Muscle layer of colon (tissue), 2 donors: Measurements from ENCODE around the gene SCG3.

Experiments used
- H3K27ac ChIP-seq: one replicate; pipeline ENCODE4 v1.7.0; 2013; ENCODE audit warnings: low read depth, mild to moderate bottlenecking, low read length, moderate library complexity
- H3K27me3 ChIP-seq, 2 donors: one replicate each; pipeline ENCODE4 v1.7.0; 2013; ENCODE audit warnings: low read length in 2 of 2, mild to moderate bottlenecking in 2 of 2; ENCODE audit not compliant: insufficient read depth in 2 of 2, control insufficient read depth in 1 of 2
- H3K36me3 ChIP-seq: one replicate; pipeline ENCODE4 v1.7.0; 2013; ENCODE audit warnings: mild to moderate bottlenecking, low read length; ENCODE audit not compliant: insufficient read depth
- H3K4me1 ChIP-seq: one replicate; pipeline ENCODE4 v1.7.0; 2013; ENCODE audit warnings: mild to moderate bottlenecking, low read length; ENCODE audit not compliant: insufficient read depth
- H3K4me3 ChIP-seq, 2 donors: one replicate each; pipeline ENCODE4 v1.7.0; 2013; ENCODE audit warnings: low read length in 2 of 2, low read depth in 1 of 2, mild to moderate bottlenecking in 1 of 2, moderate library complexity in 1 of 2
- H3K9ac ChIP-seq: one replicate; pipeline ENCODE4 v1.7.0; 2013; ENCODE audit warnings: low read length
- H3K9me3 ChIP-seq: one replicate; pipeline ENCODE4 v1.7.0; 2013; ENCODE audit warnings: mild to moderate bottlenecking, low read length
- donor health status: abdominal sarcoma.
- donor health status: Adenocarcinoma of cecum.

Gene SCG3

GRCh38 chr15:51751697-51752683, 70.7 kb downstream of the SCG3 start:
- Histone ChIP-seq H3K9me3 (no peaks in the 10 kb centered on the region), H3K27me3 (no peaks in the 10 kb centered on the region), H3K36me3 (no peaks in the 10 kb centered on the region), H3K4me1 (peaks cover 18% of the 10 kb centered on the region), H3K27ac (peak overlapping the region; percentile 60), H3K9ac (no peak overlapping the region), H3K4me3 (peak overlapping the region; percentile 50 to 63)

GRCh38 chr15:51752888-51753287, 71.6 kb downstream of the SCG3 start:
- peaks cover 18% of the 10 kb centered on the region for H3K4me1 ChIP-seq
- H3K4me3 ChIP-seq = no peak overlapping the region
- H3K9me3 ChIP-seq = no peaks in the 10 kb centered on the region
- no peak overlapping the region for H3K27ac ChIP-seq
- no peaks in the 10 kb centered on the region for H3K27me3 ChIP-seq
- no peak overlapping the region for H3K9ac ChIP-seq
- no peaks in the 10 kb centered on the region for H3K36me3 ChIP-seq

- Histone ChIP-seq H3K9ac (no peak overlapping the region), H3K4me3 (no peak overlapping the region), H3K27me3 (no peaks in the 10 kb centered on the region), H3K4me1 (peaks cover 31% of the 10 kb centered on the region), H3K9me3 (no peaks in the 10 kb centered on the region), H3K27ac (no peak overlapping the region), H3K36me3 (no peaks in the 10 kb centered on the region)
Measured at GRCh38 chr15:51754267-51754666, 73.0 kb downstream of the SCG3 start.

GRCh38 chr15:51755790-51756189, 74.5 kb downstream of the SCG3 start:
- no peaks in the 10 kb centered on the region for H3K36me3 ChIP-seq
- H3K4me3 ChIP-seq = no peak overlapping the region
- no peak overlapping the region for H3K27ac ChIP-seq
- no peak overlapping the region for H3K9ac ChIP-seq
- H3K27me3 ChIP-seq = no peaks in the 10 kb centered on the region
- peaks cover 26% of the 10 kb centered on the region for H3K4me1 ChIP-seq
- no peaks in the 10 kb centered on the region for H3K9me3 ChIP-seq

- H3K9me3 ChIP-seq = no peaks in the 10 kb centered on the region
- no peak overlapping the region for H3K4me3 ChIP-seq
- no peaks in the 10 kb centered on the region for H3K27me3 ChIP-seq
- no peaks in the 10 kb centered on the region for H3K36me3 ChIP-seq
- peaks cover 23% of the 10 kb centered on the region for H3K4me1 ChIP-seq
- H3K9ac ChIP-seq = no peak overlapping the region
- no peak overlapping the region for H3K27ac ChIP-seq
Measured at GRCh38 chr15:51756482-51756881, 75.2 kb downstream of the SCG3 start.

GRCh38 chr15:51757450-51757849, 76.1 kb downstream of the SCG3 start:
- no peaks in the 10 kb centered on the region for H3K36me3 ChIP-seq
- no peak overlapping the region for H3K9ac ChIP-seq
- H3K4me1 ChIP-seq = peaks cover 20% of the 10 kb centered on the region
- no peaks in the 10 kb centered on the region for H3K27me3 ChIP-seq
- no peak overlapping the region for H3K27ac ChIP-seq
- no peaks in the 10 kb centered on the region for H3K9me3 ChIP-seq
- no peak overlapping the region for H3K4me3 ChIP-seq

- Histone ChIP-seq H3K27me3 (no peaks in the 10 kb centered on the region), H3K9me3 (no peaks in the 10 kb centered on the region), H3K36me3 (no peaks in the 10 kb centered on the region), H3K4me1 (peaks cover 12% of the 10 kb centered on the region), H3K4me3 (peak overlapping the region in 1 of 2 donors; percentile 13), H3K9ac (no peak overlapping the region), H3K27ac (no peak overlapping the region)
Measured at GRCh38 chr15:51758645-51759044, 77.3 kb downstream of the SCG3 start.

GRCh38 chr15:51759557-51760070, 78.3 kb downstream of the SCG3 start:
- Histone ChIP-seq H3K9me3 (no peaks in the 10 kb centered on the region), H3K36me3 (no peaks in the 10 kb centered on the region), H3K4me3 (no peak overlapping the region), H3K27ac (no peak overlapping the region), H3K9ac (no peak overlapping the region), H3K4me1 (peaks cover 12% of the 10 kb centered on the region), H3K27me3 (no peaks in the 10 kb centered on the region)

GRCh38 chr15:51760805-51761204, 79.5 kb downstream of the SCG3 start:
- Histone ChIP-seq H3K4me3 (no peak overlapping the region), H3K9ac (no peak overlapping the region)

GRCh38 chr15:51765751-51766150, 84.4 kb downstream of the SCG3 start:
- peaks cover 23% of the 10 kb centered on the region for H3K36me3 ChIP-seq
- H3K9me3 ChIP-seq = no peaks in the 10 kb centered on the region
- no peak overlapping the region for H3K9ac ChIP-seq
- H3K27ac ChIP-seq = no peak overlapping the region
- H3K4me1 ChIP-seq = no peaks in the 10 kb centered on the region
- no peak overlapping the region for H3K4me3 ChIP-seq
- no peaks in the 10 kb centered on the region for H3K27me3 ChIP-seq

More at GRCh38 chr15:51760805-51761204, 79.5 kb downstream of the SCG3 start:
- Histone ChIP-seq H3K36me3 (no peaks in the 10 kb centered on the region), H3K27me3 (no peaks in the 10 kb centered on the region), H3K4me1 (peaks cover 12% of the 10 kb centered on the region), H3K27ac (no peak overlapping the region), H3K9me3 (no peaks in the 10 kb centered on the region)

- H3K9ac ChIP-seq = no peak overlapping the region
- no peaks in the 10 kb centered on the region for H3K9me3 ChIP-seq
- H3K27me3 ChIP-seq = no peaks in the 10 kb centered on the region
- peaks cover 26% of the 10 kb centered on the region for H3K36me3 ChIP-seq
- H3K4me1 ChIP-seq = no peaks in the 10 kb centered on the region
- H3K27ac ChIP-seq = no peak overlapping the region
- H3K4me3 ChIP-seq = no peak overlapping the region
Measured at GRCh38 chr15:51766341-51766740, 85.0 kb downstream of the SCG3 start.
